ENCODE results near the gene DCP1A.
"Not testable (repeated sequence)": the region's sequence is repeated elsewhere in the genome, so short reads cannot be mapped to it uniquely, and the experiment has no call there.

The DCP1A gene

DNA sequence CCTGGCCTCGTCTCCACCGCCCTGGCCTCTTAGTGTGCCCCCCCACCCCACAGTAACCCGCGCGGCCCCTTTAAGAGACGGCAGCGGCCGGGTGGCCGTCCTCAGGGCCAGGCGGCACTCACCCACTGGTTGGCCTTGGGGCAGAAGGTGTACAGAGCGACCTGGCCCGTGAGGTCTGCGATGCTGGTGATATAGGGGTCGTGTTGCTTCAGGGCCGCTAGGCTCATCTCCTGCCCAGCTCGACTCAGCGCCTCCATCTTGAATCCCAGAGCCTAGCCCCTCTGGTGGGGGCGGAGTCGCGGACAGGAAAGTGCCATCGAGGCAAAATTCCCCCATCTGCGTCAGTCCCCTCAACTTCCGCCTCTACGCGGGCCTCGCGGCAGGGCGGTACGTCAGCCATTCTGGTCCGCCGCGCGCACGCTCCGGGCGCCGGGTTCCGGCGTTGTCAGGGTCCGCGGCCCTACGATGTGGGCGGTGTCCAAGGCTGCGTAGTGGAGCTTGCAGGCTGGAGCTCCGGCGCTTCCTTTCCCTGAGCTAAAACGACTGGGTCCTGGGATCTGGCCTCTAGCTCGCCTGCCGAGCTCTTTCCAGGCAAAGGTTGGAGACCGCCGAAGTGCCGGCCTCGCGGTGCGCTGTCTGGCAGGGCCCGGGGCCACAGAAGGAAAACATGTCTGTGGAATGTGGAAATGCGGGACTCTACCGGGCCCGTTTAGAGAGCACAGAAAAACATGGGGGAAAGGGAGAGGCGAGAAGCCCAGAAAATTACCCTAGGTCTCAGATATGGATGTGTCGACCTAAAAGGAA, at the start of gene DCP1A:
DCP1A (minus strand) TSS at position 283 of the 804 bp plus-strand sequence; CDS start at position 257, 26 bp downstream.
- peak; percentile 96 for DNase-seq (ENCODE audit: low spot score)

DNA sequence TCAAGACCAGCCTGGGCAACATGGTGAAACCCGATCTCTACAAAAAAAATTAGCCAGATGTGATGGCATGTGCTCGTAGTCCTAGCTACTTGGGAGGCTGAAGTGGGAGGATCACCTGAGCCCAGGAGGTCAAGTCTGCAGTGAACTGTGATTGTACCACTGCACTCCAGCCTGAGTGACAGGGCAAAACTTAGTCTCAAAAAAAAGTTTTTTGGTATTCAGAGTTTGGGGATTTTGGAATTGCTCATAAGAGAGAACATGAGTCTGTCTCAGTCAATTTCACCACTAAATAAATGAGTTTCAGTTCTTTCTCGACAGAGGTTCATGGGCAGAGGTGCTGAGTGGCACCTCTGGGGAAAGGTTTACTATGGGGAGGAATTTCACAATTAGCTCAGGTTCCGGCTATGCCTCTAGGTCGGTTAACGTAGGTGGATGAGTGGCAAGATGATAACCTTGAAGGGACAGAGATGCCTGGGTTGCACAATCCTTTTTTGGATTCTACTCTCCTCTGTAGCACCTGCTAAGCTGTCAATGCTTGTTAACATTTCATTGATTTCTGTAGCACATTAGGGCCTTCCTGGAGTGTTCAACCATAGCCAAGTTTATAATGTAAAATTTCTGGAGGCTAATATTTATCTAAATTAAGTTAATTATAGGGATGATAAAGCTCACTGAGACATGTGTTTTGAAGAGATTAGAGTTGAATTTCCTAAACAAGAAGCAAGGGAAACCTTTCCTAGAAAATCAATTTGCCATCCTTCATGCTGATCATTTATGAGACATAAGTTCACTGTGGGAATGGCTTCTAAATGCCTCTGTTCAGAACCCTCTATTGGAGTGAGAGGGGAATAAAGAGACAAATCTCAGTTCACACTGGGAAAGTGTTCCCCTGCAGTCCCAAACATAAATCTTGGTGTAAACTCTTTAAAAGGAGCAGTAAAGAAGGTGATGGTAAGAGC, 37.4 kb upstream of the DCP1A start:
- DNase-seq (ENCODE audit: low spot score), result no peak

- DNase-seq (ENCODE audit: low spot score), result no peak
Observed at GRCh38 chr3:53382106-53382505, 34.8 kb upstream of the DCP1A start.

DNA sequence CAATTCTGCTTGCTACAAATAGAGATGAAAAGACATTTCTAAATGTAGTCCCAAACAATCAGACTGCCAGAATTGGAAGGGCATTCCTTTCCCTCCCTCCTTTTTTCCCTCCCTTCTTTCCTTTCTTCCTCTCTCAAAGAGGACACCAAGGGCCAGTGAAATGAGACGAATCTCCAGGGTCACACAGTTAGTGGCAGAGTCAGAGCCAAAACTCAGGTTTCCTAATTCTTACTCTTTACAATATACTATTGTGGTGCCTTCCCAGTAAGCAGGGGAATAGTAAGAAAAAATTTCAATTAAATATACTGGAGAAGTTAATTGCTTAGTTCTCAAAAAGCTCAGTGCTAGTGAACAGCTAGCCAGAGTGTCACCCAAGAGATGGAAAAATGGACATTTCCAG, 33.0 kb upstream of the DCP1A start:
- DNase-seq (ENCODE audit: low spot score), result no peak

- no peak for DNase-seq (ENCODE audit: low spot score)
Observed at GRCh38 chr3:53379898-53380297, 32.6 kb upstream of the DCP1A start.

- no peak for DNase-seq (ENCODE audit: low spot score)
Observed at GRCh38 chr3:53377794-53378193, 30.5 kb upstream of the DCP1A start.

GRCh38 chr3:53376679-53377078, 29.3 kb upstream of the DCP1A start:
- no peak for DNase-seq (ENCODE audit: low spot score)

DNA sequence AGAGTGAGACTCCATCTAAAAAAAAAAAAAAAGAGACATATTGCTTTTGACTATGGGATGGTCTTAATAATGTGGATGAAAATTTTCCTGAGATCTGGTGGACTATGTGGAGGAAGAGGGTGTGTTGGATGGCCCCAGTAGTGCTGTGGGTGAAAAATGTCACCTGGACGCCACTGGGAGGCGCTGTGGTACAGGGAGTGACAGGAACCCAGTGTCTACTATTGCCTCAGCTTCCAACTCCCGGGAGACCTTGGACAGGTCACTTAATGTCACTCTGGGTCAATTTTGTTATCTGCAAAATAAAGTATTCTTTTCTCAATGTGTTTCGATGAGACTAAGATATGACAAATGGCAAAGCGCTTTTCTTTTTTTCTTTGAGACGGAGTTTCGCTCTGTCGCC, 27.7 kb upstream of the DCP1A start:
- peak; percentile 85 for DNase-seq (ENCODE audit: low spot score)

GRCh38 chr3:53370719-53371118, 23.4 kb upstream of the DCP1A start:
- DNase-seq (ENCODE audit: low spot score), result not testable (repeated sequence)

DNA sequence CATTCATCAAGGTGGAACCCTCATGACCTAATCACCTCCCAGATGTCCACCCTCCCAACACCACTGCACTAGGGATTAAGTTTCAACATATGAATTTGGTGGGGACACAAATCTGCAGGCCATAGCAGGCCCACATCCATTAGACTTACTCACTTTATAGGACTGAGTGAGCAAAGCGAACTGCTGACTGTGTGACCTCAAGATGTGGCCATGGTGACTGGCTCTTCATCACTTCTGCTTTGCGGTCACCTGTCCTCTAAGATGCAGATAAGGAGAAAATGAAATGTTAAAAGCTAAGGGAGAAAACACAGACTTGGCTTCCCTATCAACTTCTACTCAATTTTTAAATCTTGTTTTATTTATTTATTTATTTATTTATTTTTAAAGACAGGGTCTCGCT, 14.5 kb upstream of the DCP1A start:
- DNase-seq (ENCODE audit: low spot score), result no peak

DNA sequence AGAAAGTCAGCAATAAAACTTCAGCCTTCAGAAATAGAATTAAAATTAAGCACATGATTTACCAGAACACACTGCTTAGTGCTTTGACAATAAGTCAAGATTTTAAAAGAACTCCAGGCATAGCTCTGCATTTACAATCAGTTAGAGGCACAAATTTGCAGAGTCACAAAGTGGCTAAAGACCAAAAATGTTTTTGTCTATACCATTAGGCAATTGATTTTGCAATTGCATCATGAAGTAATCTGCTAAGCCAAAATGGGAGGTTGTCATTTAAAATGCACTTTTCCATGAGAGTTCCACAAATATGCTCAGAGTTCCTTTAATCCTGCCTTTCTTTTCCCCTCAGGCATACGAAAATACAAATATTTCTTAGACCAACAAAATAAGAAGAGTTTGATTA, 10.1 kb upstream of the DCP1A start:
- no peak for DNase-seq (ENCODE audit: low spot score)

GRCh38 chr3:53354945-53355498, 7.7 kb upstream of the DCP1A start:
- no peak for DNase-seq (ENCODE audit: low spot score)

DNA sequence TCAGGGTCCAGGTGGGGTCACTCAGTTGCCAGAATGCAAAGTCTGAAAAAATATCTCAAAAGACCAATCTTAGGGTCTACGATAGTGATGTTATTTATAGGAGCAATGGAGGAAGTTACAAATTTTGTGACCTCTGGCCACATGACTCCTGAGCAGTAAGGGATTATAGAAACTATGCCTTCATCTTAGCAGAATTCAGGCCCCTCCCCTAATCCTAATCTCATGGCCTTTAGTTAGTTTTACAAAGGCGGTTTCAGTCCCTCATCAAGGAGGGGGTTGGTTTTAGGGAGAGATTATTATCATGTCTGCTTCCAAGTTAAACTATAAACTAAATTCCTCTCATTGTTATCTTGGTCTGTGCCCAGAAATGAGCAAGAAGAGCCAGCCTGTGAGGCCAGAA, 5.9 kb upstream of the DCP1A start:
- no peak for DNase-seq (ENCODE audit: low spot score)

DNA sequence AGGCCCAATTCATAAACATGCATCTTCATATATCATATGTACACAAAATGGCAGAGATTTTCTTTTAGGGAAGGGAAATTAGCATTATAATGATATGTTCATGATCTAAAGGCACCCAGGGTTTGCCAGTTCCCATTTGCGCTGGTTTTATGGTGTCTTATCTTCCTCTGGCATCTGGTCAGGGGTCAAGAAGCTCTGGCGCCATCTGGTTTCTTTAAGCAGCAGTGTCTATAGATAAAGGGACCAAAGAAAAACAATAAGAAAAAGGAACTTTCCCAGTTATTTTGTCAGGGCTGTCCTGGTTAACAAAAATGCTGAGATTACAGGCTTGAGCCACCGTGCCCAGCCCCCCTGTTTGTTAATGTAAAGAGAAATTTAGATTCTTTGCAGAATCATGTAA, 3.3 kb upstream of the DCP1A start:
- DNase-seq (ENCODE audit: low spot score), result no peak

DNA sequence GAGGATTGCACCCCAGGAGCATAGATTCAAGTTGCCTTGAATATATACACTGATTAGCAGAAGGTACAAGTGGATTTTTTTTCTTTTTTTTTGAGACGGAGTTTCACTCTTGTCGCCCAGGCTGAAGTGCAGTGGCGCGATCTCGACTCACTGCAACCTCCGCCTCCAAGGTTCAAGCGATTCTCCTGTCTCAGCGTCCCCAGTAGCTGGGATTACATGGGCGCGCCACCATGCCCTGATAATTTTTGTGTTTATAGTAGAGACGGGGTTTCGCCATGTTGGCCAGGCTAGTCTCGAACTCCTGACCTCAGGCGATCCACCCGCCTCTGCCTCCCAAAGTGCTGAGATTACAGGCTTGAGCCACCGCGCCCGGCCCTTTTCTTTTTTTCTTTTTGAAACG, 775 bp upstream of the DCP1A start:
- not testable (repeated sequence) for DNase-seq (ENCODE audit: low spot score)

- no peak for DNase-seq (ENCODE audit: low spot score)
Observed at GRCh38 chr3:53346922-53347260, 452 bp downstream of the DCP1A start.

GRCh38 chr3:53346514-53346913, 829 bp downstream of the DCP1A start:
- DNase-seq (ENCODE audit: low spot score), result peak; percentile 36

DNA sequence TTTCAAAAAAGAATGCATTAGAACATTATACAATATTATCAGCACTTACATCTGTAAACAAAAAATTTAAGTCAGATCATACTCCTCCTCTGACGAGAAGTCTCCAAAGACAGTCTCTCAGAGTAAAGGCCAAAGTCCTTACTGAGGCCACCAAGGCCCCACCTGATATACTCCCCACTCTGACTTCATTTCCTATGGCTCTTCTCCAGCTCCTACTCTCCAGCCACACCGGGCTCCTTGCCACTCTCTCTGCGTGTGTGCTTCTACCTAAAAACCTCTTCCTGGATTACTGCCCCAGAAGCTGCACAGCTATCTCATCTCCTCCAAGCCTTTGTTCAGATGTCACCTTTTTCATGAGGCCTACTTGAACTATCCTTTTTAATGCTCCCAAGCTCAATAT, 5.0 kb downstream of the DCP1A start:
- DNase-seq (ENCODE audit: low spot score), result no peak

GRCh38 chr3:53337167-53337940, 10.0 kb downstream of the DCP1A start:
- no peak for DNase-seq (ENCODE audit: low spot score)

GRCh38 chr3:53334742-53335141, 12.6 kb downstream of the DCP1A start:
- no peak for DNase-seq (ENCODE audit: low spot score)

- no peak for DNase-seq (ENCODE audit: low spot score)
Observed at GRCh38 chr3:53331871-53332270, 15.5 kb downstream of the DCP1A start.

DNA sequence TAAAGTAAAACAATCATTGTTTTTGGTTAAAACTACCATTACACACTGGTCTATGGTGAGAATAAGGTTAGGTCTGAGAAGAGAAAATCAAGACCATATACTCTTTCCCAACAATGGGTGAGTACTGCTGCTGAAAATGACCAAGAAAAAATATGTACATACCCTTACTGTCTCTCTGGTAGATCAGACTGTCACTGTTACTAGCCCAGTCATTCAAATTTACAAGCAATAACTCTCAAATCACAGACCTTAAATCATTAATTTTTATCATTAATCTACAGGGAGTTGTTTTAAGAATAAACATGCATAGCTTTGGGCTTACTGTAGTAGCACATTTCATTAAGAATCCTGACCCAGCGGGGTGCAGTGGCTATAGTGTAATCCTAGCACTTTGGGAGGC, 17.4 kb downstream of the DCP1A start:
- DNase-seq (ENCODE audit: low spot score), result no peak

All from D341Med (cell line).